ENCODE data around the gene TSG101. TPM values are rescaled to one million over a fixed set of nuclear protein-coding genes. Genes with fewer than 3 reads are reported as not detected.

TSG101 gene
- total RNA-seq, 4 donors from 2014 or later = 60.1 to 93.2 (median 80.5) TPM

DNA sequence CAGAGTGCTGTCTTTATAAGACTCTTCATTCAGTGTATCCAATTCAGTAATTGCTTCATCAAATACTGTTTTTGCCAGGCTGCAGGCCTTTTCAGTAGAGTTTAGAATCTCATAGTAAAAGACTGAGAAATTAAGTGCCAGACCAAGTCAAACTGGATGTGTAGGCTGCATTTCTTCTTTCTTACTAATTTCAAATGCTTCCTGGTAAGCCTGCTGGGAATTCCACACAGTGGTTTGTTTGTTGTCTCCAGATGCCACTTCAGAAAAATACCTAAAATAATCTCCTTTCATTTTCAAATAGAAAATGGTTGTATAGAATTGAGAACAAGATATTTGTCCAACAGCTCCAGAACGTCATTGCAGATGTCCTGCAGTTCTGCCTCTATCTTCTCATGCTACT, 36.4 kb downstream of the TSG101 start:
- no peaks in the 10 kb centered on the region for H3K9me3 ChIP-seq
- no peak overlapping the region for H3K27ac ChIP-seq (replicated peaks in 1 of 4)

GRCh38 chr11:18485913-18486528, 40.7 kb downstream of the TSG101 start:
- Histone ChIP-seq H3K27me3 (no peaks in the 10 kb centered on the region), H3K27ac (replicated peaks in 1 of 4) (no peak overlapping the region), H3K9me3 (no peaks in the 10 kb centered on the region), H3K4me3 (no peak overlapping the region), H3K4me1 (no peaks in the 10 kb centered on the region), H3K36me3 (peaks cover 35 to 83% (median 66%) of the 10 kb centered on the region in 4 donors)
- intact Hi-C loops (cut with DNase I) = no loop called here
- DNase-seq (ENCODE audit: extremely low spot score) = no peak
- 94% methylated on average over 8 of the region's 8 CpGs for WGBS
- no peak for TF ChIP-seq POLR2AphosphoS5 (IDR thresholded peaks at IDR 0.05)
- no peak for TF ChIP-seq CTCF (IDR thresholded peaks at IDR 0.05)
- no peak for TF ChIP-seq POLR2A (IDR thresholded peaks at IDR 0.05; ENCODE audit: low read depth)
- no peak for TF ChIP-seq EP300 (IDR thresholded peaks at IDR 0.05)

More for the DNA sequence above, 36.4 kb downstream of the TSG101 start:
- no peak overlapping the region for H3K4me3 ChIP-seq
- TF ChIP-seq POLR2AphosphoS5 (IDR thresholded peaks at IDR 0.05) (no peak), POLR2A (IDR thresholded peaks at IDR 0.05; ENCODE audit: low read depth) (no peak), EP300 (IDR thresholded peaks at IDR 0.05) (no peak), CTCF (IDR thresholded peaks at IDR 0.05) (no peak)
- peaks cover 6 to 75% (median 49%) of the 10 kb centered on the region in 4 donors for H3K36me3 ChIP-seq
- intact Hi-C loops (cut with DNase I) = no loop called here
- 92% methylated on average over 1 of the region's 1 CpG for WGBS
- no peak for DNase-seq (ENCODE audit: extremely low spot score)
- no peaks in the 10 kb centered on the region for H3K27me3 ChIP-seq
- H3K4me1 ChIP-seq = no peaks in the 10 kb centered on the region

DNA sequence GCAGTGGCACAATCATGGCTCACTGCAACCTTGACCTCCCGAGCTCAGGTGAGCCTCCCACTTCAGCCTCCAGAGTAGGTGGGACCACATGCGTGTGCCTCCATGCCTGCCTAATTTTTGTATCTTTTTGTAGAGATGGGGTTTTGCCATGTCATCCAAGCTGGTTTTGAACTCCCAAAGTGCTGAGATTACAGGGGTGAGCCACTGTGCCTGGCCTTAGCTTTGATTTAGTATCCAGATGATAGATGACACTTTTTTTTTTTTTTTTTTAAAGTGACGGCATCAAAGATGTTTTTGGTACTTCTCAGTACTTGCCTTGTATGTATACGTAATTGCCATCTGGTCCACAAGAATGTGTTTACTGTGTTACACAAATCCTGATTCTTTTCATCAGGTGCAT, 47.7 kb downstream of the TSG101 start:
- Histone ChIP-seq H3K36me3 (peaks cover 69 to 97% (median 86%) of the 10 kb centered on the region in 4 donors), H3K9me3 (no peaks in the 10 kb centered on the region), H3K27me3 (no peaks in the 10 kb centered on the region), H3K27ac (replicated peaks in 1 of 4) (no peak overlapping the region), H3K4me1 (no peaks in the 10 kb centered on the region), H3K4me3 (no peak overlapping the region)
- peak; percentile 47 for DNase-seq (ENCODE audit: extremely low spot score)
- intact Hi-C loops (cut with DNase I) = no loop called here
- WGBS = 89% methylated on average over 4 of the region's 4 CpGs
- no peak for TF ChIP-seq POLR2AphosphoS5 (IDR thresholded peaks at IDR 0.05)
- TF ChIP-seq POLR2A (IDR thresholded peaks at IDR 0.05; ENCODE audit: low read depth) = no peak
- TF ChIP-seq CTCF (IDR thresholded peaks at IDR 0.05) = no peak
- TF ChIP-seq EP300 (IDR thresholded peaks at IDR 0.05) = no peak

- peaks cover 10 to 40% (median 27%) of the 10 kb centered on the region in 4 donors for H3K36me3 ChIP-seq
- intact Hi-C loops (cut with DNase I) = no loop called here
- no peaks in the 10 kb centered on the region for H3K9me3 ChIP-seq
- H3K27me3 ChIP-seq = no peaks in the 10 kb centered on the region
- no peak for DNase-seq (ENCODE audit: extremely low spot score)
- no peak overlapping the region for H3K27ac ChIP-seq (replicated peaks in 1 of 4)
- H3K4me1 ChIP-seq = no peaks in the 10 kb centered on the region
- no peak overlapping the region for H3K4me3 ChIP-seq
- TF ChIP-seq CTCF (IDR thresholded peaks at IDR 0.05) = no peak
- no peak for TF ChIP-seq EP300 (IDR thresholded peaks at IDR 0.05)
- TF ChIP-seq POLR2A (IDR thresholded peaks at IDR 0.05; ENCODE audit: low read depth) = no peak
- no peak for TF ChIP-seq POLR2AphosphoS5 (IDR thresholded peaks at IDR 0.05)
Observed at GRCh38 chr11:18472587-18472986, 54.2 kb downstream of the TSG101 start.

- DNase-seq (ENCODE audit: extremely low spot score) = peak; percentile 8
- TF ChIP-seq POLR2AphosphoS5 (IDR thresholded peaks at IDR 0.05) (no peak), EP300 (IDR thresholded peaks at IDR 0.05) (no peak), POLR2A (IDR thresholded peaks at IDR 0.05; ENCODE audit: low read depth) (no peak)
- intact Hi-C loops (cut with DNase I) = no loop called here
- H3K27me3 ChIP-seq = no peaks in the 10 kb centered on the region
- no peak overlapping the region for H3K4me3 ChIP-seq
- no peaks in the 10 kb centered on the region for H3K4me1 ChIP-seq
- no peaks in the 10 kb centered on the region for H3K9me3 ChIP-seq
- peaks cover 6 to 34% (median 22%) of the 10 kb centered on the region in 4 donors for H3K36me3 ChIP-seq
- no peak overlapping the region for H3K27ac ChIP-seq (replicated peaks in 1 of 4)
- 96% methylated on average over 3 of the region's 3 CpGs for WGBS
Observed at GRCh38 chr11:18471995-18472394, 54.7 kb downstream of the TSG101 start.
